ENCODE measurements around the gene C2.
A peak's percentile ranks its signal among the peaks of the same experiment; 100 is the strongest.

C2 gene

GRCh38 chr6:31948753-31949413 is 21.4 kb downstream of the C2 start:
- DNase-seq (ENCODE audit: low read depth) = no peak
- H3K4me3 ChIP-seq (ENCODE audit: low read depth, low read length) = no peak overlapping the region
- TF ChIP-seq POLR2A (IDR thresholded peaks at IDR 0.05; ENCODE audit: extremely low read depth, insufficient read length) (no peak), CTCF (IDR thresholded peaks at IDR 0.05; ENCODE audit: low read depth, low read length) (no peak), MAX (IDR thresholded peaks at IDR 0.05; ENCODE audit: low read depth, low read length) (no peak), MYC (IDR thresholded peaks at IDR 0.05; ENCODE audit: low read depth, low read length) (no peak)

- no peak overlapping the region for H3K4me3 ChIP-seq (ENCODE audit: low read depth, low read length)
- DNase-seq (ENCODE audit: low read depth) = no peak
- no peak for TF ChIP-seq MYC (IDR thresholded peaks at IDR 0.05; ENCODE audit: low read depth, low read length)
- TF ChIP-seq POLR2A (IDR thresholded peaks at IDR 0.05; ENCODE audit: extremely low read depth, insufficient read length) = no peak
- TF ChIP-seq CTCF (IDR thresholded peaks at IDR 0.05; ENCODE audit: low read depth, low read length) = no peak
- no peak for TF ChIP-seq MAX (IDR thresholded peaks at IDR 0.05; ENCODE audit: low read depth, low read length)
Observed at GRCh38 chr6:31949926-31950548, 22.5 kb downstream of the C2 start.

- peak; percentile 62 for DNase-seq (ENCODE audit: low read depth)
- no peak overlapping the region for H3K4me3 ChIP-seq (ENCODE audit: low read depth, low read length)
- TF ChIP-seq POLR2A (IDR thresholded peaks at IDR 0.05; ENCODE audit: extremely low read depth, insufficient read length) (no peak), CTCF (IDR thresholded peaks at IDR 0.05; ENCODE audit: low read depth, low read length) (peak; percentile 89), MAX (IDR thresholded peaks at IDR 0.05; ENCODE audit: low read depth, low read length) (no peak)
Observed at GRCh38 chr6:31952140-31952805, 24.8 kb downstream of the C2 start.

- H3K4me3 ChIP-seq (ENCODE audit: low read depth, low read length) = no peak overlapping the region
- DNase-seq (ENCODE audit: low read depth) = no peak
Observed at GRCh38 chr6:31952890-31953289, 25.4 kb downstream of the C2 start.

GRCh38 chr6:31954511-31954910 is 27.0 kb downstream of the C2 start:
- no peak for TF ChIP-seq POLR2A (IDR thresholded peaks at IDR 0.05; ENCODE audit: extremely low read depth, insufficient read length)
- TF ChIP-seq MYC (IDR thresholded peaks at IDR 0.05; ENCODE audit: low read depth, low read length) = no peak
- no peak for TF ChIP-seq MAX (IDR thresholded peaks at IDR 0.05; ENCODE audit: low read depth, low read length)
- TF ChIP-seq CTCF (IDR thresholded peaks at IDR 0.05; ENCODE audit: low read depth, low read length) = no peak
- no peak for DNase-seq (ENCODE audit: low read depth)
- no peak overlapping the region for H3K4me3 ChIP-seq (ENCODE audit: low read depth, low read length)

More at GRCh38 chr6:31952890-31953289, 25.4 kb downstream of the C2 start:
- TF ChIP-seq MYC (IDR thresholded peaks at IDR 0.05; ENCODE audit: low read depth, low read length) (no peak), CTCF (IDR thresholded peaks at IDR 0.05; ENCODE audit: low read depth, low read length) (no peak), POLR2A (IDR thresholded peaks at IDR 0.05; ENCODE audit: extremely low read depth, insufficient read length) (no peak), MAX (IDR thresholded peaks at IDR 0.05; ENCODE audit: low read depth, low read length) (no peak)
